GM21381 (cell line): Measurements from ENCODE around the gene RAC2.

Experiments
- ATAC-seq: cut with Tn5 transposase; IDR thresholded peaks from one replicate; pipeline ENCODE4 v1.9.1; 2021; ENCODE audit warnings: mild to moderate bottlenecking, moderate library complexity; ENCODE audit not compliant: unreplicated experiment

RAC2 gene

DNA sequence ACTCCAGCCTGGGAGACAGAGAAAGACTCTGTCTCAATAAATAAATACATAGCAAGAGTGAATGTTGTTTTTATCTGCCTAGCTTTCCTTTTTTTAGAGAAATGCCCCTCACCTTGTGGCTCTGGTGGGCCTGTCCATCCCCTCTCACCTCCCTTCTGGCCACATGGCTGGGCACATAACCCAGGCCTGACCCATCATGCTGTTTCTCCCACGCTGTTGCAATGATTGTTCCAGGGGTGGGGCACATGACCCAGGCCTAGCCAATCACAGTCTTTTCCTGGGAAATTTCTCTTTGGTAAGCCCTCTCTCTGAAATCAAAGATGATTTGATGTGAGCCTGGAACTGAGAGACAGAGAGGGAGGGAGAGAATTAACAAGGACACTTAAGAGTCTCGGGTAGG, 32.7 kb upstream of the RAC2 start:
- no peak for ATAC-seq

DNA sequence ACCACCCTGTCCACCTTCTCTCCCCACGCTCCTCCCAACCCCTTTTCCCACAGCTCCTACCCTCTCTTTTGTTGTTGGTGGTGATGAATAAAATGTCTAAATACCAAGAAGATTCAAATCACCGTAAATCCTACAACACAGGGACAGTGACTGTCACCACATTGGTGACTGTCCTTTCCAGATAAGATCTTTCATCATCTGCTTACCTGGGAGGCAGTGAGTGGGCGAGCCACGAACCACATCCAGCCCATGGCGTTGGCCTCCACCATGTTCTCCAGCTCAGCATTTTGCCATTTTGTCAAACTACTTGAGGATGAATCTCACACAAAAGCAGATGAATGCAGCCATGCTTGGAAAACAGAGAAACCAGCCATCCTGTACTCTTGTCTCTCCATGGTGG, 31.6 kb upstream of the RAC2 start:
- no peak for ATAC-seq

DNA sequence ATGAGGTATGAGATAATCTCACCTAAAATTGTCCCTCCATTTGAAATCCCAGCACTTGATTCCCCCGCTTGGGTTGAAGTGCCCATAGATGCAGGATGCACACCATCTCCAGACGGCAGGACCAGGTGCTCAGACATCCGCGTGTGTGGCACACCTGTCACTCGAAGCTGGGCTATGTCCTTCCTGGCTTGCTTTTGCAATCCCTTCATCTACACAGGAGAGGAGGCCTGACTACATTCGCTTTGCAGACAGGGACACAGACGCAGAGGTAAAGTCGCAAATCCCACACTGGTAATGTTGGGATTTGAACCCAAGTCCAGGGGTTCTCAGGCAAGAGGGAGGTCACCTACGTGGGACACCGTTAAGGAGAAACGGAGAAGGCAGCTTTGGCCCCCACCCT, 31.1 kb upstream of the RAC2 start:
- ATAC-seq = no peak

DNA sequence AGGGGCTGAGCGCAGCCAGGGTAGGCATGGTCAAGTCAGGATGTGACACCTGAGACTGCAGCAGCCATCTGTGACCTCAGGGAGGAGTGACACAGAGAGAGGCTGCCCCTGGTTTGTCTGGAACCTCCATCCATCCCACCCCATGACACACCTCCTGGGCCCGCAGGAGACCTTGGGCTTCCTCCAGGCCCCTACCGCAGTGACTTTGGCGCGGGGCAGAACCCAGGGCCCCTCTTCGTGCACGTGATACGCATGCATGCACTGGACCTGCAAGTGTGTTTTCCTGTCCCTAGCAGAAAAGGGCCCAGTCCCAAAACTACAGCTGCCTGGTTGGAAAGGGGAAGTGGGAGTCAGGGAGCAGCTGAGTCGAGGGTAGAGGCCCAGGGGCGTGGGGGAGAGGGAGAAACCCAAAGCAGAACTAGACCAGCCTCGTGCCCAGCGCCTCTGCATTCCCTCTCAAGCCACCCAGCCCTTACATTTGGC, 30.4 kb upstream of the RAC2 start:
- ATAC-seq = no peak

DNA sequence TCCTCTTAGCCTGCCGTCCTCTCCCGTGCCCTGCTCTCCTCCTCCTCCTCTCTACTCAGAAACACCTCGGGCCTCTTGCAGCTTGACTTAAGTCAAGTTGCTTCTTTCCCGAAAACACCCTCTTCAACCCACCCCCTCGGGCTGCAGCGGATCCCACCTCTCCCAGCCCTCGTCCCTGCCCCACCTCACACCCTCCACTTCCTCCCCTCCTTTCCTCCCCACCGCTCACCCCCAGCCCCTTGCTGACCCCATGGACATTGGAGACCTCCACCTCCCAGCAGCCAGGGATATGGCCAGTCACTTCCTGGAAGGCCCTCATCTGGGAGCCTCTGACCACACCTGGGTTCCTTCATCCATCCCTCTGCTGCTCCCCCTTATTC, 29.8 kb upstream of the RAC2 start:
- no peak for ATAC-seq

DNA sequence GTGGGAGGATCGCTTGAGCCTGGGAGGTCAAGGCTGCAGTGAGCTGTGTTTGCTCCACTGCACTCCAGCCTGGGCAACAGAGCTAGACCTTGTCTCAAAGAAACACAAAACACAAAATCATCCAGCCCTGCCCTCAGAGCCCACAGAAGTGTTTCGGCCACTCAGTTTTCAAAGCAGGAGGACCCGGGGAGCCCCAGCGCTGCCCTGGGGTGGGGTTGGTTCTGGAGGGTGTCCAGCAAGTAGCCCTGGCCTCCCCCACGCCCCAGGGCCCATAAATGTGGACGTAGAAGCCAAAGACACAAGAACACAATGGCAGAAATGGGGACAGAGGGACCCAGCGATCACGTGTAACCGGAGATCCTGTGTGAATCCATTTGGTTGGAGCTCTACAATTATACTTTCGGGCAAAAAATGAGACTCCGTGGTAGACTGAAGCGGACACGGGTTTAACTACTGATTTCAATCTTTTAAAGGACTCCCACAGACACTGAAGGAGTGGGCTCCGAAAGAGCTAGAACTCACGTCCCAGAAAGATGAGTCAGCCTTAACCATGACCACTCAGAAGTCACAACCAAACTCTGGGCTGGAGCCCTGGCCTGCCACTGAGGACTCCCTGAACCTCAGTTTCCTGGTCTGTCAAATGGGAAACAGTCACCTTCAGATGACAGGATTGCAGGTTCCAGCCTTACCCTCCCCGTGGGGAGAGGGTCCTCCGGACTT, 29.2 kb upstream of the RAC2 start:
- ATAC-seq = no peak

DNA sequence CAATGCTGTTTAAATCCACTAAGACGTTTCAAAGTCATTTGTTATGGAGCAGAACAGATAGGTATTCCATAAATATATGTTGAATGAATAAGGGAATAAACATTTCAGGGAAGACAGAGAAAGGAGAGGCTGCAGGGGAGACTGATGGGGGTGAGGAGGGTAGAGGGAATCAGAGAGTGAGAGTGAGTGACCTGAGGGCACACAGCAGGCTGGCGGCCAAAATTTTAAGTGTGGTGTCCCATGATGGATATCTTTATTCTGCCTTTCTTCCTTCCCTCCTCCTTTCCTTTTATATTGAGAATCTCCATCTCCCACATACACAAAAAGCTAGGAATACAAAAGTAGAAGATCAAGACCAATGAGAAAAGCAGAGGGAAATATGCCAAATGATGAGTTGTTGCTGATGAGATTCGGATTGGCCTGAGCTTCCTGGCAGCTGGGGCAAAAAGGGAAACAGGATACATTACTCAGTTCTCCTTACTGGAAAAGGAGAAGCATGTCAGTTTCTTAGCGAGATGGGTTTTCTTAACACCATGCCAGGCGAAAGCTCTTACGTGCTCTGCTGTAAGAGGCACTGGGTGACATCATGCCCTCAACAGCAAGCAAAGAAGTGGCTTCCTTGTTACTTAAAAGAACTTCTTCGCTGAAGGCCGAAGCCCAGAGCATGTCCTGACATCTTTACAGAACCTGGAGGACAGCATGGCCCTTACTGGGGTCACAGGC, 27.0 kb upstream of the RAC2 start:
- ATAC-seq = no peak

DNA sequence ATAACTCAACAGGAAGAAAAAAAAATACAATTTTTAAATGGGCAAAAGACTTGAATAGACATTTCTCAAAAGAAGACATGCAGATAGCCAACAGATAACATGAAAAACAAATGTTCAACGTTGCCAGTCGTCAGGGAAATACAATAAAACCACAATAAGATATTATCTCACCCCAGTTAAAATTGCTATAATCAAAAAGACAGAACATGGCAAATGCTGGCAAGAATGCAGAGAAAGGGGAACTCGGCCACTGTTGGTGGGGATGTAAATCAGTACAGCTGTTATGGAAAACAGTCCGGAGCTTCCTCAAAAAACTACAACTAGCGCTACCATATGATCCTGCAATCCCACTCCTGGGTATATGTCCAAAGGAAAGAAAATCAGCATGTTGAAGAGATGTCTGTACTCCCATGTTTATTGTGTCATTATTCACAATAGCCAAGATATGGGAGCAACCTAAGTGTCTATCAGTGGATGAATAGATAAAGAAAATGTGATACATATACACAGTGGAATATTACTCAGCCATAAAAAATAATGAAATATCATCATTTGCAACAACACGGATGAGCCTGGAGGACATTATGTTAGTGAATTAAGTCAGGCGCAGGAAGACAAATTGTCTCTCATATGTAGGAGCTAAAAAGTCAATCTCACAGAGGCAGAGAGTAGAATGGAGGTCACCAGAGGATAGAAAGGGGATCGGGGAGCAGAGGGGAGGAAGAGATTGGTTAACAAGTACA, 26.0 kb upstream of the RAC2 start:
- ATAC-seq = no peak

DNA sequence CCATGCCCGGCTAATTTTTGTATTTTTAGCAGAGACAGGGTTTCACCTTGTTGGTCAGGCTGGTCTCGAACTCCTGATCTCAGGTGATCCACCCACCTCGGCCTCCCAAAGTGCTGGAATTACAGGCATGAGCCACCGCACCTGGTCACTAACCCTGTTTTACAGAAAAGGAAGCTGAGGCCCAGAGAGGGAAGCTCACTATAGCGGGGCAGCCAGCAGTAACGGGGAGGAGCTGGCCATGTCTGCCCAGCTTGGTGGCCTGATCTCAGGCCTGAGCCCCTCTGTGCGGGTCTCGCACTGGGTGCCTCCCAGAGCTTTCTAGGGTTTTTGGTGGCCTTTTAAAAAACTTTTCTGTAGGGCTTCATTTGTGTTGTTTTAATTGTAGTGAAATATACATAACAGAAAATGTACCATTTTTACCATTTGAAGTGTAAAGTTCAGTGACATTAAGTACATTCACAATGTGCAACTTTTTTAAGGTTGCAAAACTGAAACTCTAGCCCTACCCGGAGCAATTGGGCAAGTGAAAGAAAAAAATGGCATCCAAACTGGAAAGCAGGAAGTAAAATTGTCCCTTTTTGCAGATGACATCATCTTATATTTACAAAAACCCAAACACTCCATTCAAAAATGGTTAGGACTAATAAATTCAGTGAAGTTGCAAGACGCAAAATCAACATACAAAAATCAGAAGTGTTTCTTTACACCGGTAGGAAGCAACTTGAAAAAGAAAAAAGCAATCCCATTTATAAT, 23.8 kb upstream of the RAC2 start:
- no peak for ATAC-seq

DNA sequence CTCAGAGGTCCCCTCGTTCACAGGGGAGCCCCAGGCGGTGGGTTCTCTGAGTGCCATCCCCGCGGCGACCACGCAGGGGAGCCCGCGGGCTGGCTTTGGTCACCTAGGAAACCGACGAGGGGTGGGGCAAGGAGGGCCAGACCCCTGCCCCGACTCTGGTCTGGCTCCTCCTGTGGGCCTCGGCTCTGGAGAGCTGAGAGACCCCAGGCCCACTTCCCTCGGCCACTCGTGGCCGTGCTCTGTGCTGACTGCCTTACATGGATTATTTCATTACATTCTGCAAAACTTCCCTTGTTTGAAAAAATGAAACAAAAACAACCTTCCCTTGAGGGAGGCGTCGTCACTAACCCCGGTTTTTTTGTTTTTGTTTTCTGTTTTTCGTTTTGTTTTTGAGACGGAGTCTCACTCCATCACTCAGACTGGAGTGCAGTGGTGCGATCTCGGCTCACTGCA, 23.1 kb upstream of the RAC2 start:
- peak; percentile 65 for ATAC-seq

DNA sequence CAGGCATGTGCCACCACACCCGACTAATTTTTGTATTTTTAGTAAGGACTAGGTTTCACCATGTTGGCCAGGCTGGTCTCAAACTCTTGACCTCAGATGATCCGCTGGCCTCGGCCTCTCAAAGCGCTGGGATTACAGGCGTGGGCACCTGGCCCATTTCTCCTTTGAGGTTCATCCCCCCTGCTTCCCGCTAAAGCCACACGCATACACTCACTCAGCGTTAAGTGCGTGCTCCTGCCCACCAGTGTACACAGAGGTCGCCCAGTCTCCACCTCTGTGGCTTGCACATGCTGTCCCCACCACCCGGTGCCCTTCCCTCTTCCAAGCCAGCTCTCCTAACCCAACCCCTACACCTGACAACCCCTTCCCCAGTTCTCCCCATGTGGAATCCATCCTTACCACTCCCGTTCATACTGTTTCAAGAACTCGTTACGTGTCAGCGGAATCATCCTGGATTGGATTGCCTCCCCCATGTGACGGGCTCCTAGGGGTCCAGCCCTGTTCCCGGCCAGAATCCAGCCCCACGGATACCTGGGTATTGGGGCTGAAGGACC, 22.6 kb upstream of the RAC2 start:
- ATAC-seq = no peak

DNA sequence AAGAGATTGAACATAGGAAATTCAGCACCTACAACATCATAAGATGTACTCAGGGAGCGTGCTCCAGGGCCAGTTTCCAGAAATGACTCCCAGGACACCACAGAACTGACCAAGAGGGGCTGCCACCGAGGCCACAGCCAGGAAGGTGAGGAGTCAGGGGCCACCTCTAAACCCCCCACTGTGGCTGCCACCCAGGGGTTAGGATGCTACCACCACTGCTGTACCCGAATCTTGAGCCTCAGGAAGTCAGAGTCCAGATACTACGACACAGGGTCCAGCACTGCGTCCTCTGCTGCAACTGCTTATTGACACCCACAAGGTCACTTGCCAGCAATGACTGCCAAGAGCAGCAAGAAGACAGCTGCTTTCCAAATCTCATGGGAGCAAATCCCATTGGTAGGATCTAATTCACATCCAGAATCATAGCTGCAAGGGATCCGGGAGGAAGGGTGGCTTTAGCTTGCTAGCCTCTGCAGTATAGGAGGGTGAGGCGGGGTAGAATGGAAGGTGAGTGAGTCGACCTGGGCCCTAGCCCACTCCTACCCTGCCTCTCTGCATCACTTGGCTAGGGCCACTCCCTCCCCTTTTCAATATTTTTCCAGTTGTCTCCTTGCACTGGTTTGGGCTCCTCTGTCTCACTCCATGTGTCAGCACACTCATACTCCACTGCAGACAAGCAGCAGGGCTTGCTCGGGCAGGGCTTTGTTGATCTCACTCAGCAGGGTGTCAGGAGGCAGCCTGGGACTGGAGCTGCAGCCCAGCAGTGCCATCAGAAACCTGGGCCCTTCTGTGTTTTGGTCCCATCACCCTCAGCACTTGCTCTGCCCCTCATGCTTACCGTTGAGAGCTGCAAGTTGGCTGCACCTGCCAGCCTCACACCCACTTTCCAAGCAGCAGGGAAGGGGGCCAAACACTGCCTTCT, 20.2 kb upstream of the RAC2 start:
- ATAC-seq = no peak

DNA sequence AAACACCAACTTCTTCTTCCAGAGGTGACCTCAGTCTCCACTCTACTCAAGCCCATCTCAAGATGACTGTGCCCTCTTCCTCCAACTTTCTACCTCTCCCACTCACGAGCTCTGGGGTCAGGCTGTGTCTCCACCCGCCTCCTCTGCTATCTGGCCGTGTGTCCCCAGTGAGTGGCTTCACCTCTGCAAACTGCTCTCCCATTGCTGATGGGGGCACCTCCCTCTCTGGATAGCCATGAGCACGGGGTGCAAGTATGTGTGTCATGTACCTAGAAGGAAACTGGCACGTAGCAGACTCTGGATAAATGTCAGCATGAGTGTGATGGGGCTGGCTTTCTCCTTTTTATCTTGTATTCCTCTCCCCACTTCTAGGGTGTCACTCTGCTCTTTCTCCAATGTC, 18.3 kb upstream of the RAC2 start:
- ATAC-seq = no peak

DNA sequence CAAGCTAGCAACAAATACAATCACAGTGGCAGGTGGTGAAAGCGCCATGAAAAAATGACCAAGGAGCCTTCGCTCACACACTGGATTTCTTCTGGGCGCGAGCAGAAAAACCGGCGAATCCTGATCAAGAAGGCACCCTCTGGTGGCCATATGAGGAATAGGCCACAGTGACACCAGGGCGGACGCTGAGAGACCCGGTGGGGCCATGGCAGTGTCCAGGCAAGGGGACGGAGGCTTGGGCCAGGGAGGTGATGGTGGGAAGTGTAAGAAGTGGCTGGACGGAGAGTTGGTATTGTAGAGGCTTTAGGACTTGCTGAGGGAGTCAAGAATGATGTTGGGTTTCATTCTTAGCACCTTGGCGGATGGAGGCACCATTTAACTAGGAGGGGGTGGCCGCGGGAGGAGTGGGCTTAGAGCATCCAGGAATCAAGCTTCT, 16.9 kb upstream of the RAC2 start:
- no peak for ATAC-seq

DNA sequence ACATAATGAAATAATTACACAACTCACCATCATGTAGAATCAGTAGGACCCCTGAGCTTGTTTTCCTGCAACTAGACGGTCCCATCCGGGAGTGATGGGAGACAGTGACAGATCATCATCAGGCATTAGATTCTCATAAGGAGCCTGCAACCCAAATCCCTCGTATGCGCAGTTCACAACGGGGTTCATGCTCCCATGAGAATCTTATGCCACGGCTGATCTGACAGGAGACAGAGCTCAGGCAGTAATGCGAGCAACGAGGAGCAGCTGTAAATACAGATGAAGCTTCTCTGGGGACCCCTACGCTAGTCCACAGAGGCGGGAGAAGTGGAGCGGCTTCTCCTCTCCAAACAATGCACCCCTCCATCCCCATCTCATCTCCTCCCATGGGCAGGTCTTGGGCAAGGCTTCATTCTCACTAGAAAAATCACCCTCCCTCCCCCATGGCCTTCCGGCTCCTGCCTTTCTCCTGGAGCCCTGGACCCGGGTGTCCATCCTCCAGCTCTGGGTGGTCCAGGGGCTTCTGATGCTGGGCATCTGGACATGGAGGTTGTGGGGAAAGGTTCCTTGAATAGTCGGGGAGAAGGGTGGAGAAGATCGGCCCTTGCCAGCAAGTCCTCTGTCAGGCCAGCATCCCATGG, 16.2 kb upstream of the RAC2 start:
- ATAC-seq = no peak

DNA sequence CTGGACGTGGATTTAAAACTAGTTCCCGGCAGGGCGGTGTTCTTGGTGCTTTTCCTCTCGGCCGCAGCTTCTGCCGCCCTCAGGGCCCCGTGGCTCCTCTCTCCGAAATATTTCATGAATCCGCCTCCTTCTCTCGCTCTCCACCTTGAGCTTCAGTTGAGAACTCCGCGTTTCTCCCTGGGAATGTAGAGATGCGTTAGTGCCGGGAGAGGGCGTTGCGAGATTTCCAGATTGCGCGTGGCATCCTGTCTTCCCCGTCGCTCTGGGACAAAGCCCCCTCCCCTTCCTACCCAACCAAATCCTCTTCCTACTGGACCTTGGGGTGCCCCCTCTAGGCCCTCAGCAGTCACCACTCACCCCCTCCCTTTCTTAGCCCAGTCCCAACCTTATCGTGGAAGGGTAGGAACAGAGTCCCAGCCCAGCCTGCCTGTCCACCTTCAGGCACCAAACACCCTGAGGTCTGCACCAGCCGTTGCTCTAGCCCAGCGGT, 15.5 kb upstream of the RAC2 start:
- no peak for ATAC-seq

DNA sequence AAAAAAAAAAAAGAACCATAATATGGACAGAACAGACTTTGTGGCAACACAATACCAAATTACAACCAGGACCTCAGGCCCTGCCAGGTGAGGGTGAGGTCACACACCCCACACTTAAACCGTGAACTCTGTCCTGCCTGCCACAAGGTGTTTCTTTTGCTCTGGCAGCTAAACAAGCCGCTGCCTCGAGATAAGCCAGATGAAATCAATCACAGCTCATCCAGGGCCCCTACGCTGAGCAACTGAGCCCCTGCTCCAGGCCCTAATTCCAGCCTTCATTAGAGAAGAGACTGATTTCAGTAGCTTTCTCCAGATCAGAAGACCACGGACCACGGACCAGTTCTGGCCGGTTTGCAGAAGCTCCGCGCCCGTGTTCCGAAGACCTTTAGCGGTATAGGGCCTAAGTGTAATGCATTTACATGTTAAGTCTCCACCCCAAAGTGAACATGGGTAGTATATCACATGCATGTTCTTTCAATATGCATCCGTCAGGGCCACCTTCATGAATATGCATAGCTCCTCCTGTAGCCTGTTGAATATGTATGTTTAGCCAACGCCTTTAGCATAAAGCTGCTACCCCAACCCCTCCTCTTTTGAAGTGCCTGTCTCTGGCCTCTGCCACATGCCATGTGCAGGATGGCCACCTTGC, 14.8 kb upstream of the RAC2 start:
- ATAC-seq = no peak

DNA sequence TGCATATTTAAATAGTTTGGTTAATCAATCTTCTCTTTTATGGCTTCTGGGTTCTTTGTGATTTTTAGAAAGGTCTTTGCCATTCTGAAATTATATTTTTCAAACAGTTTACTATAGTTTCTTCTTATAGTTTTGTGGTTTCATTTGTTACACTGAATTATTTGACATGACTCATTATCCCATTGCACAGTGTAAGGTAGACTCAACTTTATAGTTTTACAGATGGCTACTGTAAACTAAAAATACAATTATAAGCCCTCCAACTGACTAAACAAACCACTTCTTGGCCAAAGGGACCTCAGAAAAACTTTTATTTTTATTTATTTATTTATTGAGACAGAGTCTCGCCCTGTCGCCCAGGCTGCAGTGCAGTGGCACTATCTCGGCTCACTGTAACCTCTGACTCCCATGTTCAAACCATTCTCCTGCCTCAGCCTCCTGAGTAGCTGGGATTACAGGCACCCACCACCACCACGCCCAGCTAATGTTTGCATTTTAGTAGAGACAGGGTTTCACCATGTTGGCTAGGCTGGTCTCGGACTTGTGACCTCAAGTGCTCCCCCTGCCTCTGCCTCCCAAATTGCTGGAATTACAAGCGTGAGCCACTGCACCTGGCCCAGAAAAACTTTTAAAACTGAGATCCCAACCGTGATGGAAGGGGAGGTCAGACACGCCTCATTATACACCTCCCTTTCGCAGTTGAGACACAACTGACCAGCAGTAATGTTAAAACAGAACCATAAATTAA, 14.1 kb upstream of the RAC2 start:
- ATAC-seq = no peak
